LNCAP (cell line): Measurements from ENCODE around the gene PEMT.

Experiments
- TF ChIP-seq, protein P1 (sequence below): fragments of 450-650 bp; IDR thresholded peaks from 2 replicates; pipeline ENCODE4 v1.5.1; 2017; ENCODE audit warnings: mild to moderate bottlenecking

Gene PEMT

GRCh38 chr17:17595755-17596154 is 4.2 kb upstream of the PEMT start:
- TF ChIP-seq, protein P1, sequence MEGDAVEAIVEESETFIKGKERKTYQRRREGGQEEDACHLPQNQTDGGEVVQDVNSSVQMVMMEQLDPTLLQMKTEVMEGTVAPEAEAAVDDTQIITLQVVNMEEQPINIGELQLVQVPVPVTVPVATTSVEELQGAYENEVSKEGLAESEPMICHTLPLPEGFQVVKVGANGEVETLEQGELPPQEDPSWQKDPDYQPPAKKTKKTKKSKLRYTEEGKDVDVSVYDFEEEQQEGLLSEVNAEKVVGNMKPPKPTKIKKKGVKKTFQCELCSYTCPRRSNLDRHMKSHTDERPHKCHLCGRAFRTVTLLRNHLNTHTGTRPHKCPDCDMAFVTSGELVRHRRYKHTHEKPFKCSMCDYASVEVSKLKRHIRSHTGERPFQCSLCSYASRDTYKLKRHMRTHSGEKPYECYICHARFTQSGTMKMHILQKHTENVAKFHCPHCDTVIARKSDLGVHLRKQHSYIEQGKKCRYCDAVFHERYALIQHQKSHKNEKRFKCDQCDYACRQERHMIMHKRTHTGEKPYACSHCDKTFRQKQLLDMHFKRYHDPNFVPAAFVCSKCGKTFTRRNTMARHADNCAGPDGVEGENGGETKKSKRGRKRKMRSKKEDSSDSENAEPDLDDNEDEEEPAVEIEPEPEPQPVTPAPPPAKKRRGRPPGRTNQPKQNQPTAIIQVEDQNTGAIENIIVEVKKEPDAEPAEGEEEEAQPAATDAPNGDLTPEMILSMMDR: no peak

GRCh38 chr17:17593222-17593620 is 1.7 kb upstream of the PEMT start:
- TF ChIP-seq, protein P1: no peak

DNA sequence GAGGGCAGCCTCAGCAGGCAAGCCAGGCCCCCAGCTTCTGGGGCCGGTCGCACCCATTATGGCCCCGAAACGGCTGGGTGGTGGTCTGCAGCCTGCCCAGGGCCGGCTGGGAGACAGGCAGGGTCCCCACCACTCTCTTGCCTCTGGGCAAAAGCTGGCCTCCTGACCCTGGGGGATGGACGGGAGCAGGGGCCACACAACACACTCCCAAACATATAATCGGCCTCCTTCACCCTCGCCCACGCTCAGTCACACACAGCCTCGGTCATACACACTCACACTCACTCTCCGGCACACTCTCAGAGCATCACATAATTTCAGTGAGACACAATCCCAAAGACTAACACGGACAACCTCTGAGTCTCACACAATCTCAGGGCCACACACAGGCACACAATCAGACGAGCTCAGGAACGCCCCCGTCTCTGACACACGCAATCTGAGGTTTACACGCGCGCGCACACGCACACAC is 589 bp downstream of the PEMT start:
- TF ChIP-seq, protein P1: no peak

DNA sequence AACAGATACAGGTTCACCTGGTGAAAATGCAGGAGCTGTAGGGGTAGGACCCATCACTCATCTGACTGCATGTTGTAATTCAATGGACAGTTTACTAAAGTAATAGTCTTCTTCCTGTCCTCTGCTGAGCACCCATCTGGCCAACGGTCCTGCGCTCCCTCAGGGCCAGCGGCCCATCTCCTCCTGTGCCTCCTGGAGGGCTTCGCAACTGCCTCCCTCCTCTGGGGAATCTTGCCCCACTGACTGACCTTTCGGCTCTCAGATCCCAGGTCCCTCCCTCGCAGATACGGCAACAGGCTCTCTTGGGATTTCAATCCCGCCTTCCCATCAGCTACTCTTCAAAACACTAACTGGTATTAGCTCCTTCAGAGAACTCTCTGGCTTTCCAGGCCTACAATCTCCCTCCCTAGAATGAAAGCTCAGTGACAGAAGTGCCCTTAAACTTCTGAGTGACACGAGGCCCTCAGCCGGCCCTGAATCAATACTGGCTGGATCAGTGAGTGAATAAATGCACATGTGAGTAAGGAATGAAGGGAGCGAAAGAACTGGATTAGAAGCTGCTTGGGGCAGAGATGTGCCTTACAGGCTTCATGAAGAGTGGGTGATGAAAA is 1.3 kb downstream of the PEMT start:
- TF ChIP-seq, protein P1: no peak

DNA sequence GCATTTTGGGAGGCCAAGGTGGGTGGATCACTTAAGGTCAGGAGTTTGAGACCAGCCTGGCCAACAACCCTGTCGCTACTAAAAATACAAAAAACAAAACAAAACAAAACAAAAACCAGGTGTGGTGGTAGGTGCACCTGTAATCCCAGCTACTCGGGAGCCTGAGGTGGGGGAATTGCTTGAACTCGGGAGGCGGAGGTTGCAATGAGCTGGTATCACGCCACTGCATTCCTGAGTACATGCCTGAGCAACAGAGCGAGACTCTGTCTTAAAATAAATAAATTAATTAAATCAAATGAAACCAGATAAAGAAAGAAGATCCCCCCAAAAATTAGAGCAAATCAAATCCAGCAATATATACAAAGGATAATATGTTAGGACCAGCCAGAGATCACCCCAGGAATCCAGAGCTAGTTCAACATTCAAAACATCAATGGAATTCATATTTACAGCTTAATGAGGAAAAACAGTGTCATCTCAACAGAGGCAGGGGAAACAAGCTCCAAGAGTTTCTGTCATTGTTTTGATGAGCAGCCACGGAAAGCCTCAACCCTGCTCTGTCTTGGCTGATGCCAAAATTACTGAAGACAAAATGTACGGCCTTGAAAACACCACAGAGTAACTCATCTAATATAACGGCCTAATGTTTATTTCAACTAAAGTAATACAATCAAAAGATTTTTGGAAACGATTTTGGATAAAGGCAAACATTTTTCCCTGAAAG is 3.7 kb downstream of the PEMT start:
- TF ChIP-seq, protein P1: no peak

- TF ChIP-seq, protein P1: no peak
Measured at GRCh38 chr17:17582372-17582771, 9.1 kb downstream of the PEMT start.

GRCh38 chr17:17581509-17581908 is 10.0 kb downstream of the PEMT start:
- TF ChIP-seq, protein P1: no peak
